Measurements from ENCODE around the gene FAM13A. TPM values are rescaled to one million over a fixed set of nuclear protein-coding genes. Genes with fewer than 3 reads are reported as not detected.

Gene FAM13A
- total RNA-seq, 4 donors from 2014 or later, result 58.6 to 365 (median 71.2) TPM

GRCh38 chr4:88958080-88958479 is 98.9 kb downstream of the FAM13A start:
- no peaks in the 10 kb centered on the region for H3K27me3 ChIP-seq
- DNase-seq (ENCODE audit: low spot score in 2 of 2), result no peak
- no peak for TF ChIP-seq CTCF (IDR thresholded peaks at IDR 0.05)
- TF ChIP-seq POLR2AphosphoS5 (IDR thresholded peaks at IDR 0.05), result no peak
- no peak for TF ChIP-seq POLR2A (IDR thresholded peaks at IDR 0.05)
- no peak for TF ChIP-seq EP300 (IDR thresholded peaks at IDR 0.05)
- no peaks in the 10 kb centered on the region for H3K9me3 ChIP-seq
- no peak overlapping the region for H3K4me3 ChIP-seq
- 75% methylated on average over 3 of the region's 3 CpGs for WGBS
- no peaks in the 10 kb centered on the region for H3K36me3 ChIP-seq
- H3K27ac ChIP-seq, result peak overlapping the region; percentile 5
- peaks cover 10% of the 10 kb centered on the region for H3K4me1 ChIP-seq

GRCh38 chr4:88957570-88957969 is 99.4 kb downstream of the FAM13A start:
- TF ChIP-seq CTCF (IDR thresholded peaks at IDR 0.05) (no peak), EP300 (IDR thresholded peaks at IDR 0.05) (no peak), POLR2AphosphoS5 (IDR thresholded peaks at IDR 0.05) (no peak), POLR2A (IDR thresholded peaks at IDR 0.05) (no peak)
- DNase-seq (ENCODE audit: low spot score in 2 of 2), result no peak
- WGBS, result 64% methylated on average over 2 of the region's 2 CpGs
- Histone ChIP-seq H3K36me3 (no peaks in the 10 kb centered on the region), H3K4me1 (peaks cover 9% of the 10 kb centered on the region), H3K9me3 (no peaks in the 10 kb centered on the region), H3K4me3 (no peak overlapping the region), H3K27ac (no peak overlapping the region), H3K27me3 (no peaks in the 10 kb centered on the region)

GRCh38 chr4:88955580-88956380 is 101.2 kb downstream of the FAM13A start:
- Histone ChIP-seq H3K27me3 (no peaks in the 10 kb centered on the region), H3K4me3 (no peak overlapping the region), H3K4me1 (peaks cover 7% of the 10 kb centered on the region), H3K36me3 (no peaks in the 10 kb centered on the region), H3K9me3 (no peaks in the 10 kb centered on the region), H3K27ac (no peak overlapping the region)
- 96% methylated on average over 3 of the region's 3 CpGs for WGBS
- no peak for TF ChIP-seq POLR2AphosphoS5 (IDR thresholded peaks at IDR 0.05)
- no peak for TF ChIP-seq CTCF (IDR thresholded peaks at IDR 0.05)
- TF ChIP-seq POLR2A (IDR thresholded peaks at IDR 0.05), result no peak
- TF ChIP-seq EP300 (IDR thresholded peaks at IDR 0.05), result no peak
- no peak for DNase-seq (ENCODE audit: low spot score in 2 of 2)

- peaks cover 16% of the 10 kb centered on the region for H3K4me1 ChIP-seq
- 100% methylated on average over 2 of the region's 2 CpGs for WGBS
- no peak overlapping the region for H3K27ac ChIP-seq
Measured at GRCh38 chr4:88953400-88953799, 103.6 kb downstream of the FAM13A start.

More at GRCh38 chr4:88953400-88953799, 103.6 kb downstream of the FAM13A start:
- no peak for TF ChIP-seq CTCF (IDR thresholded peaks at IDR 0.05)
- TF ChIP-seq EP300 (IDR thresholded peaks at IDR 0.05), result no peak
- TF ChIP-seq POLR2A (IDR thresholded peaks at IDR 0.05), result no peak
- no peak for TF ChIP-seq POLR2AphosphoS5 (IDR thresholded peaks at IDR 0.05)
- Histone ChIP-seq H3K36me3 (no peaks in the 10 kb centered on the region), H3K9me3 (no peaks in the 10 kb centered on the region), H3K27me3 (no peaks in the 10 kb centered on the region), H3K4me3 (no peak overlapping the region)
- DNase-seq (ENCODE audit: low spot score in 2 of 2), result no peak

Measured in suprapubic skin (tissue), 4 donors.